ENCODE data around the gene LRRN2. TPM values are rescaled to one million over a fixed set of nuclear protein-coding genes. Genes with fewer than 3 reads are reported as not detected.

The LRRN2 gene
- total RNA-seq, result 10.2 TPM

GRCh38 chr1:204685236-204686006 is at the start of gene LRRN2:
Gene LRRN2, minus strand, starts transcription at chr1:204685738. Its CDS starts 65,746 bp downstream, at chr1:204619992.

Small RNAs within 50 kb of the gene (small RNA-seq; reads per million reads assigned to genes)
- gene RF00601 (ENCODE audit: low replicate concordance) (not detected), gene RNA5SP75 (ENCODE audit: low replicate concordance) (not detected)

Other genes with a start within 250 kb of the LRRN2 start
- 40.3 TPM for gene PIK3C2B, start 190.9 kb downstream of the LRRN2 start, total RNA-seq
- gene MDM4, start 169.3 kb downstream of the LRRN2 start, total RNA-seq, result 78.8 TPM
- 24.3 TPM for gene NFASC, start 185.1 kb upstream of the LRRN2 start, total RNA-seq